H9 (cell line): Measurements from ENCODE around the gene HDDC2. TPM values are rescaled to one million over a fixed set of nuclear protein-coding genes. Genes with fewer than 3 reads are reported as not detected.

ENCODE experiments used
- DNase-seq: peaks from one replicate; pipeline ENCODE4 v3.0.0-alpha.2; 2017
- H2AFZ ChIP-seq: one replicate; pipeline ENCODE4 v1.6.1; 2013; ENCODE audit warnings: mild to moderate bottlenecking, low read length, control low read depth, moderate library complexity
- H2AK5ac ChIP-seq: 2 replicates; pipeline ENCODE4 v1.6.1; 2013; ENCODE audit warnings: low read length, control low read depth, mixed read lengths; ENCODE audit not compliant: insufficient read length
- H2BK120ac ChIP-seq: one replicate; pipeline ENCODE4 v1.6.1; 2013; ENCODE audit warnings: low read depth, mild to moderate bottlenecking, low read length, control low read depth, inconsistent platforms; ENCODE audit not compliant: poor library complexity, severe bottlenecking
- H2BK12ac ChIP-seq: 2 replicates; pipeline ENCODE4 v1.6.1; 2013; ENCODE audit warnings: low read length, control low read depth, mixed read lengths, low read depth; ENCODE audit not compliant: insufficient read length
- H2BK15ac ChIP-seq: 2 replicates; pipeline ENCODE4 v1.6.1; 2013; ENCODE audit warnings: low read depth, low read length, control low read depth
- H2BK20ac ChIP-seq: one replicate; pipeline ENCODE4 v1.6.1; 2013; ENCODE audit warnings: low read depth, mild to moderate bottlenecking, low read length, control low read depth, inconsistent platforms; ENCODE audit not compliant: poor library complexity, severe bottlenecking
- H2BK5ac ChIP-seq: 2 replicates; pipeline ENCODE4 v1.6.1; 2013; ENCODE audit warnings: low read length, control low read depth, mixed read lengths; ENCODE audit not compliant: insufficient read length
- H3K14ac ChIP-seq: 2 replicates; pipeline ENCODE4 v1.6.1; 2013; ENCODE audit warnings: low read length, control low read depth; ENCODE audit not compliant: insufficient read depth
- H3K18ac ChIP-seq: 2 replicates; pipeline ENCODE4 v1.6.1; 2013; ENCODE audit warnings: low read depth, mild to moderate bottlenecking, mixed read lengths, low read length, control low read depth; ENCODE audit not compliant: insufficient read length
- H3K23ac ChIP-seq: 2 replicates; pipeline ENCODE4 v1.6.1; 2013; ENCODE audit warnings: low read length, control low read depth, mixed read lengths, low read depth; ENCODE audit not compliant: insufficient read length
- H3K23me2 ChIP-seq: 2 replicates; pipeline ENCODE4 v1.6.1; 2013; ENCODE audit warnings: low read depth, mild to moderate bottlenecking, mixed read lengths, low read length, control low read depth; ENCODE audit not compliant: insufficient read length, poor library complexity, severe bottlenecking
- H3K27ac ChIP-seq: 2 replicates; pipeline ENCODE4 v1.5.1; 2013; ENCODE audit warnings: low read length, control low read depth, mixed read lengths, low read depth; ENCODE audit not compliant: insufficient read length
- H3K27me3 ChIP-seq: 2 replicates; pipeline ENCODE4 v1.6.1; 2013; ENCODE audit warnings: low read length, control low read depth, inconsistent platforms; ENCODE audit not compliant: insufficient read depth
- H3K4ac ChIP-seq: 2 replicates; pipeline ENCODE4 v1.6.1; 2013; ENCODE audit warnings: low read depth, mild to moderate bottlenecking, control low read depth, inconsistent platforms, low read length, moderate library complexity
- H3K4me1 ChIP-seq: 2 replicates; pipeline ENCODE4 v1.6.1; 2013; ENCODE audit warnings: low read length, control low read depth, inconsistent platforms; ENCODE audit not compliant: insufficient read depth
- H3K4me2 ChIP-seq: 2 replicates; pipeline ENCODE4 v1.6.1; 2013; ENCODE audit warnings: low read length, control low read depth, mixed read lengths; ENCODE audit not compliant: insufficient read length, insufficient read depth
- H3K56ac ChIP-seq: 2 replicates; pipeline ENCODE4 v1.6.1; 2013; ENCODE audit warnings: low read depth, mild to moderate bottlenecking, mixed read lengths, low read length, control low read depth; ENCODE audit not compliant: insufficient read length
- H3K79me1 ChIP-seq: 2 replicates; pipeline ENCODE4 v1.6.1; 2013; ENCODE audit warnings: low read depth, mild to moderate bottlenecking, moderate library complexity, low read length, control low read depth, inconsistent platforms; ENCODE audit not compliant: insufficient read depth, poor library complexity, severe bottlenecking
- H3K79me2 ChIP-seq: 2 replicates; pipeline ENCODE4 v1.6.1; 2013; ENCODE audit warnings: low read length, control low read depth, inconsistent platforms; ENCODE audit not compliant: insufficient read depth
- H3K9ac ChIP-seq: 2 replicates; pipeline ENCODE4 v1.6.1; 2013; ENCODE audit warnings: low read length, control low read depth, mixed read lengths; ENCODE audit not compliant: insufficient read length; ENCODE audit errors: extremely low read depth
- H3K9me3 ChIP-seq: one replicate; pipeline ENCODE4 v1.6.1; 2013; ENCODE audit warnings: low read depth, low read length, inconsistent platforms; ENCODE audit not compliant: control insufficient read depth
- H3T11ph ChIP-seq: one replicate; pipeline ENCODE4 v1.6.1; 2013; ENCODE audit warnings: mild to moderate bottlenecking, low read length, control low read depth, inconsistent platforms
- H4K20me1 ChIP-seq: one replicate; pipeline ENCODE4 v1.6.1; 2013; ENCODE audit not compliant: control insufficient read depth, insufficient read length, insufficient read depth
- H4K5ac ChIP-seq: 2 replicates; pipeline ENCODE4 v1.6.1; 2013; ENCODE audit warnings: low read depth, mild to moderate bottlenecking, mixed read lengths, low read length, control low read depth; ENCODE audit not compliant: insufficient read length
- H4K8ac ChIP-seq: replicated peaks from 2 replicates; pipeline ENCODE4 v1.6.1; 2013; ENCODE audit warnings: low read length, control low read depth, mixed read lengths, low read depth; ENCODE audit not compliant: insufficient read length
- H4K91ac ChIP-seq: 2 replicates; pipeline ENCODE4 v1.6.1; 2013; ENCODE audit warnings: low read depth, mild to moderate bottlenecking, moderate library complexity, mixed read lengths, low read length, control low read depth; ENCODE audit not compliant: insufficient read length
- H3K27ac Mint-ChIP-seq, 3 experiments: 2 replicates in 2 of 3; 3 replicates in 1 of 3; pipeline ENCODE4 v1.8.0; 2020 to 2021; ENCODE audit warnings: mixed read lengths in 3 of 3, mild to moderate bottlenecking in 1 of 3, moderate library complexity in 1 of 3
- H3K27me3 Mint-ChIP-seq: 2 replicates; pipeline ENCODE4 v1.8.0; 2021; ENCODE audit warnings: low read depth, mild to moderate bottlenecking, moderate library complexity, mixed read lengths
- H3K36me3 Mint-ChIP-seq, 3 experiments: 2 replicates in 2 of 3; 3 replicates in 1 of 3; pipeline ENCODE4 v1.8.0; 2020 to 2021; ENCODE audit warnings: low read depth in 3 of 3, mixed read lengths in 3 of 3; ENCODE audit not compliant: insufficient read depth in 1 of 3
- H3K4me1 Mint-ChIP-seq, 2 experiments: 2 replicates each; pipeline ENCODE4 v1.8.0; 2020; ENCODE audit warnings: mixed read lengths in 2 of 2
- H3K4me3 Mint-ChIP-seq, 2 experiments: 2 replicates in 1 of 2; 3 replicates in 1 of 2; pipeline ENCODE4 v1.8.0; 2020 to 2021; ENCODE audit warnings: mild to moderate bottlenecking in 2 of 2, mixed read lengths in 2 of 2, moderate library complexity in 1 of 2
- H3K9me3 Mint-ChIP-seq, 2 experiments: 2 replicates in 1 of 2; 3 replicates in 1 of 2; pipeline ENCODE4 v1.8.0; 2020; ENCODE audit warnings: mild to moderate bottlenecking in 2 of 2, mixed read lengths in 2 of 2, moderate library complexity in 1 of 2
- WGBS: extraction: QIAGEN DNeasy Blood & Tissue Kit; methylation state at CpG from one replicate; pipeline ENCODE4 v1.1.7; 2013; ENCODE audit warnings: missing lambda C conversion rate, low lambda C conversion rate, mixed read lengths; ENCODE audit not compliant: insufficient read length; ENCODE audit errors: extremely low coverage; 5-methylcytosine and 5-hydroxymethylcytosine counted together
- total RNA-seq: library from RNA; stranded (reverse); gene quantifications from 2 replicates; pipeline ENCODE4 v1.2.1, GENCODE V29; 2021
- TF ChIP-seq, protein P1 (sequence below): fragments of 200-600 bp; sonication (generic); conservative IDR thresholded peaks from 3 replicates; pipeline ENCODE4 v1.8.0; 2021; ENCODE audit warnings: antibody characterized with exemption, mild to moderate bottlenecking

Gene HDDC2
- total RNA-seq, 1 experiment from 2014 or later = 77.8 TPM

DNA sequence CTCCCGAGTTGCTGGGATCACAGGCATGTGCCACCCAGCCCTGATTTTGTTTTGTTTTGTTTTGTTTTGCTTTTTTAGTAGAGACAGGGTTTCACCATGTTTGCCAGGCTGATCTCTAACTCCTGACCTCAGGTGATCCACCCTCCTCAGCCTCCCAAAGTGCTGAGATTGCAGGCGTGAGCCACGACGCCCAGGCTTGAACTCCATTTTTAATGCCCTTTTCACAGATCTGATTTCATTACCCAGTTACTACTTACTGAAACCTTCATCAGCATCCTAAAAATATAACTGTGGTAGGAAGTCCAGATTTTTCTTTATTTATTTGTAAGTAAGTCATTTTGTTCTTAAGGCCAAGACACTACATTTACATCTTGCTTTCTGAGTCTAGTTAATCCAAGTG is 64.0 kb downstream of the HDDC2 start:
- no peaks in the 10 kb centered on the region for H3K27me3 ChIP-seq
- no peak overlapping the region for H4K8ac ChIP-seq
- H3K9me3 ChIP-seq = no peaks in the 10 kb centered on the region
- no peak overlapping the region for H4K5ac ChIP-seq
- Mint-ChIP-seq H3K9me3 (peaks cover 11 to 18% of the 10 kb centered on the region in 2 experiments; a peak in 4 of 5 replicates), H3K27ac (no peak overlapping the region), H3K4me1 (no peaks in the 10 kb centered on the region), H3K36me3 (peaks cover 2 to 14% (median 3%) of the 10 kb centered on the region in 3 experiments; a peak in 4 of 7 replicates), H3K27me3 (no peaks in the 10 kb centered on the region), H3K4me3 (no peak overlapping the region)
- H3K4me2 ChIP-seq = no peak overlapping the region
- H4K20me1 ChIP-seq = no peaks in the 10 kb centered on the region
- no peak overlapping the region for H2BK20ac ChIP-seq
- no peak overlapping the region for H2AFZ ChIP-seq
- no peak overlapping the region for H3K23ac ChIP-seq
- H3K56ac ChIP-seq = no peak overlapping the region
- H3K14ac ChIP-seq = no peak overlapping the region
- no peaks in the 10 kb centered on the region for H3K23me2 ChIP-seq
- H3K79me1 ChIP-seq = no peaks in the 10 kb centered on the region
- H3K18ac ChIP-seq = no peak overlapping the region
- WGBS = no CpG with 5 or more reads among the region's 4 CpGs
- H2BK5ac ChIP-seq = no peak overlapping the region
- no peak overlapping the region for H2BK120ac ChIP-seq
- TF ChIP-seq, protein P1, sequence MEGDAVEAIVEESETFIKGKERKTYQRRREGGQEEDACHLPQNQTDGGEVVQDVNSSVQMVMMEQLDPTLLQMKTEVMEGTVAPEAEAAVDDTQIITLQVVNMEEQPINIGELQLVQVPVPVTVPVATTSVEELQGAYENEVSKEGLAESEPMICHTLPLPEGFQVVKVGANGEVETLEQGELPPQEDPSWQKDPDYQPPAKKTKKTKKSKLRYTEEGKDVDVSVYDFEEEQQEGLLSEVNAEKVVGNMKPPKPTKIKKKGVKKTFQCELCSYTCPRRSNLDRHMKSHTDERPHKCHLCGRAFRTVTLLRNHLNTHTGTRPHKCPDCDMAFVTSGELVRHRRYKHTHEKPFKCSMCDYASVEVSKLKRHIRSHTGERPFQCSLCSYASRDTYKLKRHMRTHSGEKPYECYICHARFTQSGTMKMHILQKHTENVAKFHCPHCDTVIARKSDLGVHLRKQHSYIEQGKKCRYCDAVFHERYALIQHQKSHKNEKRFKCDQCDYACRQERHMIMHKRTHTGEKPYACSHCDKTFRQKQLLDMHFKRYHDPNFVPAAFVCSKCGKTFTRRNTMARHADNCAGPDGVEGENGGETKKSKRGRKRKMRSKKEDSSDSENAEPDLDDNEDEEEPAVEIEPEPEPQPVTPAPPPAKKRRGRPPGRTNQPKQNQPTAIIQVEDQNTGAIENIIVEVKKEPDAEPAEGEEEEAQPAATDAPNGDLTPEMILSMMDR = no peak
- H3K79me2 ChIP-seq = no peaks in the 10 kb centered on the region
- no peak overlapping the region for H3T11ph ChIP-seq
- no peak overlapping the region for H3K9ac ChIP-seq
- no peak overlapping the region for H4K91ac ChIP-seq
- H2AK5ac ChIP-seq = no peak overlapping the region
- H2BK15ac ChIP-seq = no peak overlapping the region
- no peak overlapping the region for H3K4ac ChIP-seq
- no peak overlapping the region for H3K27ac ChIP-seq
- no peaks in the 10 kb centered on the region for H3K4me1 ChIP-seq
- no peak for DNase-seq
- H2BK12ac ChIP-seq = no peak overlapping the region
